ENCODE measurements around the gene CREBL2. TPM values are rescaled to one million over a fixed set of nuclear protein-coding genes. Genes with fewer than 3 reads are reported as not detected.
"Not testable (repeated sequence)": the region's sequence is repeated elsewhere in the genome, so short reads cannot be mapped to it uniquely, and the experiment has no call there.

Gene CREBL2
- total RNA-seq, 1 experiment from 2014 or later: 17.3 TPM

- no peak for TF ChIP-seq ARID4B (CRISPR knock-in tag; IDR thresholded peaks at IDR 0.05; ENCODE audit: borderline replicate concordance)
- no peak for TF ChIP-seq IRF1 (CRISPR knock-in tag; IDR thresholded peaks at IDR 0.05)
- no peak for TF ChIP-seq ATF1 (CRISPR knock-in tag; IDR thresholded peaks at IDR 0.05)
- TF ChIP-seq KAT7 (CRISPR knock-in tag; IDR thresholded peaks at IDR 0.05; ENCODE audit: borderline replicate concordance): no peak
- TF ChIP-seq USF1 (CRISPR knock-in tag; IDR thresholded peaks at IDR 0.05): no peak
- TF ChIP-seq ZSCAN18 (CRISPR knock-in tag; IDR thresholded peaks at IDR 0.05): no peak
- TF ChIP-seq STAT6 (CRISPR knock-in tag; conservative IDR thresholded peaks at IDR 0.05; ENCODE audit: low read depth): no peak
- TF ChIP-seq ZNF425 (CRISPR knock-in tag; conservative IDR thresholded peaks at IDR 0.05): no peak
- TF ChIP-seq SP1 (CRISPR knock-in tag; conservative IDR thresholded peaks at IDR 0.05): no peak
- TF ChIP-seq CBFB (CRISPR knock-in tag; IDR thresholded peaks at IDR 0.05; ENCODE audit: low read depth): no peak
- TF ChIP-seq E2F4 (CRISPR knock-in tag; IDR thresholded peaks at IDR 0.05; ENCODE audit: borderline replicate concordance, low read depth): no peak
- TF ChIP-seq MXD4 (CRISPR knock-in tag; IDR thresholded peaks at IDR 0.05; ENCODE audit: borderline replicate concordance): no peak
- TF ChIP-seq NFATC4 (CRISPR knock-in tag; IDR thresholded peaks at IDR 0.05): no peak
Measured at GRCh38 chr12:12564911-12565310, 46.8 kb upstream of the CREBL2 start (continued).

- H3K27ac Mint-ChIP-seq; H3K4me3 Mint-ChIP-seq; CTCF ChIA-PET; POLR2A ChIA-PET; DNase-seq (ENCODE audit: low spot score); H3K27me3 Mint-ChIP-seq (ENCODE audit: low read depth); ATAC-seq: not testable (repeated sequence)
- H3K36me3 Mint-ChIP-seq: peaks cover 15% of the 10 kb centered on the region
- H3K4me1 Mint-ChIP-seq: peaks cover 10% of the 10 kb centered on the region
- peaks cover 19% of the 10 kb centered on the region for H3K9me3 Mint-ChIP-seq
Measured at GRCh38 chr12:12565971-12566370, 45.7 kb upstream of the CREBL2 start.
